ENCODE results near the gene TNRC6B.

The TNRC6B gene

GRCh38 chr22:40226620-40227019 is 48.9 kb downstream of the TNRC6B start:
- H3K36me3 ChIP-seq (ENCODE audit: control insufficient read depth, insufficient read depth, low read length), result no peaks in the 10 kb centered on the region
- peaks cover 1% of the 10 kb centered on the region for H3K4me1 ChIP-seq (ENCODE audit: control insufficient read depth, insufficient read depth, low read length)
- H3K27me3 ChIP-seq (ENCODE audit: control insufficient read depth, insufficient read depth, low read length), result no peaks in the 10 kb centered on the region
- no peak overlapping the region for H3K4me3 ChIP-seq (ENCODE audit: low read length)
- no peak overlapping the region for H3K27ac ChIP-seq (ENCODE audit: low read length)
- H3K9me3 ChIP-seq (ENCODE audit: control insufficient read depth, insufficient read depth, low read length), result no peaks in the 10 kb centered on the region
- no peak for DNase-seq (ENCODE audit: low read depth, low spot score)

GRCh38 chr22:40231618-40232313 is 54.0 kb downstream of the TNRC6B start:
- H3K9me3 ChIP-seq (ENCODE audit: control insufficient read depth, insufficient read depth, low read length), result no peaks in the 10 kb centered on the region

GRCh38 chr22:40232624-40233023 is 54.9 kb downstream of the TNRC6B start:
- H3K36me3 ChIP-seq (ENCODE audit: control insufficient read depth, insufficient read depth, low read length), result no peaks in the 10 kb centered on the region
- H3K27ac ChIP-seq (ENCODE audit: low read length), result no peak overlapping the region
- H3K4me3 ChIP-seq (ENCODE audit: low read length), result no peak overlapping the region
- no peaks in the 10 kb centered on the region for H3K4me1 ChIP-seq (ENCODE audit: control insufficient read depth, insufficient read depth, low read length)
- no peak for DNase-seq (ENCODE audit: low read depth, low spot score)
- H3K27me3 ChIP-seq (ENCODE audit: control insufficient read depth, insufficient read depth, low read length), result no peaks in the 10 kb centered on the region
- WGBS (ENCODE audit: insufficient coverage, insufficient read length), result no CpG with 5 or more reads among the region's 15 CpGs
- no peaks in the 10 kb centered on the region for H3K9me3 ChIP-seq (ENCODE audit: control insufficient read depth, insufficient read depth, low read length)

More at GRCh38 chr22:40231618-40232313, 54.0 kb downstream of the TNRC6B start:
- H3K27ac ChIP-seq (ENCODE audit: low read length), result no peak overlapping the region
- no peaks in the 10 kb centered on the region for H3K36me3 ChIP-seq (ENCODE audit: control insufficient read depth, insufficient read depth, low read length)
- no peak for DNase-seq (ENCODE audit: low read depth, low spot score)
- no peak overlapping the region for H3K4me3 ChIP-seq (ENCODE audit: low read length)
- no CpG with 5 or more reads among the region's 6 CpGs for WGBS (ENCODE audit: insufficient coverage, insufficient read length)
- H3K4me1 ChIP-seq (ENCODE audit: control insufficient read depth, insufficient read depth, low read length), result no peaks in the 10 kb centered on the region
- no peaks in the 10 kb centered on the region for H3K27me3 ChIP-seq (ENCODE audit: control insufficient read depth, insufficient read depth, low read length)

- DNase-seq (ENCODE audit: low read depth, low spot score), result no peak
- WGBS (ENCODE audit: insufficient coverage, insufficient read length), result no CpG with 5 or more reads among the region's 8 CpGs
Measured at GRCh38 chr22:40233886-40234285, 56.2 kb downstream of the TNRC6B start.

DNA sequence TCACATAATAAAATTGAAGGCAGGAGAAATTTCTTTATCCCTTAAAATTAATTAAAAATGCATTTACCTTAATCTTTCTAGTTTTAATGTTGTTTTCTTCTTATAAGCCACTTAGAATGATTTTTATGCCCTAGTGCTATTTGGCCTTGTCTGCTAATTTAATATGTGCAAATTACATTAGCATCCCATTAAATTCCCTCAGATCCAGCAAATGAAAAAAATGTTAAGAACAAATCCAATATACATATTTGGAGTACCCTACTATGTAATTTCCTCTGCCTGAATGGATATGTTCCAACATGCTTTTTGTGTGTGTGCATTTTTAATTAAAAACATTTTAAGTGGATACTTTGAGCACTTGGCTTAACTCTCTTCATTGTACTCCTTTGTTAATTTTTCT is 56.9 kb downstream of the TNRC6B start:
- Histone ChIP-seq H3K4me1 (ENCODE audit: control insufficient read depth, insufficient read depth, low read length) (peaks cover 2% of the 10 kb centered on the region; the same call in 1 of the 2 replicates), H3K4me3 (ENCODE audit: low read length) (no peak overlapping the region), H3K27ac (ENCODE audit: low read length) (no peak overlapping the region), H3K27me3 (ENCODE audit: control insufficient read depth, insufficient read depth, low read length) (no peaks in the 10 kb centered on the region), H3K36me3 (ENCODE audit: control insufficient read depth, insufficient read depth, low read length) (no peaks in the 10 kb centered on the region), H3K9me3 (ENCODE audit: control insufficient read depth, insufficient read depth, low read length) (no peaks in the 10 kb centered on the region)
- DNase-seq (ENCODE audit: low read depth, low spot score), result no peak

More at GRCh38 chr22:40233886-40234285, 56.2 kb downstream of the TNRC6B start:
- Histone ChIP-seq H3K9me3 (ENCODE audit: control insufficient read depth, insufficient read depth, low read length) (no peaks in the 10 kb centered on the region), H3K4me1 (ENCODE audit: control insufficient read depth, insufficient read depth, low read length) (peaks cover 2% of the 10 kb centered on the region; the same call in 1 of the 2 replicates), H3K36me3 (ENCODE audit: control insufficient read depth, insufficient read depth, low read length) (no peaks in the 10 kb centered on the region), H3K27me3 (ENCODE audit: control insufficient read depth, insufficient read depth, low read length) (no peaks in the 10 kb centered on the region), H3K27ac (ENCODE audit: low read length) (no peak overlapping the region), H3K4me3 (ENCODE audit: low read length) (no peak overlapping the region)

- no CpG with 5 or more reads among the region's 5 CpGs for WGBS (ENCODE audit: insufficient coverage, insufficient read length)
- no peaks in the 10 kb centered on the region for H3K9me3 ChIP-seq (ENCODE audit: control insufficient read depth, insufficient read depth, low read length)
- no peaks in the 10 kb centered on the region for H3K36me3 ChIP-seq (ENCODE audit: control insufficient read depth, insufficient read depth, low read length)
- no peak overlapping the region for H3K27ac ChIP-seq (ENCODE audit: low read length)
- H3K4me3 ChIP-seq (ENCODE audit: low read length), result no peak overlapping the region
- no peaks in the 10 kb centered on the region for H3K27me3 ChIP-seq (ENCODE audit: control insufficient read depth, insufficient read depth, low read length)
- DNase-seq (ENCODE audit: low read depth, low spot score), result no peak
- peaks cover 2% of the 10 kb centered on the region; the same call in 1 of the 2 replicates for H3K4me1 ChIP-seq (ENCODE audit: control insufficient read depth, insufficient read depth, low read length)
Measured at GRCh38 chr22:40235308-40235707, 57.6 kb downstream of the TNRC6B start.

DNA sequence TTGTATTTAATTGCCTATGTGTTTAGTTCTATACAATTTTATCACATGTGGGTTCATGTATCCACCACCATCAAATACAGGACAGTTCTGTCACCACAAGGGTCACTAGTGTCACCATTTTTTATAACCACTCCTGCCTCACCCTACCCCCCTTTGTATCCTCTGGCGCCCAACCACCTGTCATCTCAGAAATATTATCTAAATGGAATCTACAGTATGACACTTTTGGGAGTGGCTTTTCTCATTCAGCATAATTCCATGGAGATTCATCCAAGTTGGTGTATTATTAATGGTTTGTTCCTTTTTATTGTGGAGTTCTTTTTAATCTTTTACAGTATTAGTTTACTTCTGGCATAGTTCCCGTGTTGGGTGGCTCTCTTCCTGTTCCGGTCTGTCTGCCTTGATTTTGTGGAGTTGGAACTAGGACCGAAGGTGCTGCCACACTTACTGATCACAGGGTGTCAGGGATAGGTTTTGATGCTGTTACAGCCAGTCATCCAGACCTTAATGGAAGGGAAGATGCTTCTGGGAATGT is 58.5 kb downstream of the TNRC6B start:
- Histone ChIP-seq H3K27ac (ENCODE audit: low read length) (no peak overlapping the region), H3K36me3 (ENCODE audit: control insufficient read depth, insufficient read depth, low read length) (no peaks in the 10 kb centered on the region), H3K27me3 (ENCODE audit: control insufficient read depth, insufficient read depth, low read length) (no peaks in the 10 kb centered on the region), H3K4me3 (ENCODE audit: low read length) (no peak overlapping the region), H3K9me3 (ENCODE audit: control insufficient read depth, insufficient read depth, low read length) (no peaks in the 10 kb centered on the region), H3K4me1 (ENCODE audit: control insufficient read depth, insufficient read depth, low read length) (peaks cover 2% of the 10 kb centered on the region; the same call in 1 of the 2 replicates)
- WGBS (ENCODE audit: insufficient coverage, insufficient read length), result no CpG with 5 or more reads among the region's 4 CpGs
- DNase-seq (ENCODE audit: low read depth, low spot score), result no peak

GRCh38 chr22:40237241-40237640 is 59.5 kb downstream of the TNRC6B start:
- Histone ChIP-seq H3K36me3 (ENCODE audit: control insufficient read depth, insufficient read depth, low read length) (no peaks in the 10 kb centered on the region), H3K4me3 (ENCODE audit: low read length) (no peak overlapping the region), H3K9me3 (ENCODE audit: control insufficient read depth, insufficient read depth, low read length) (no peaks in the 10 kb centered on the region), H3K4me1 (ENCODE audit: control insufficient read depth, insufficient read depth, low read length) (peaks cover 2% of the 10 kb centered on the region; the same call in 1 of the 2 replicates), H3K27me3 (ENCODE audit: control insufficient read depth, insufficient read depth, low read length) (no peaks in the 10 kb centered on the region), H3K27ac (ENCODE audit: low read length) (no peak overlapping the region)
- DNase-seq (ENCODE audit: low read depth, low spot score), result no peak
- WGBS (ENCODE audit: insufficient coverage, insufficient read length), result no CpG with 5 or more reads among the region's 4 CpGs

GRCh38 chr22:40237788-40238424 is 60.2 kb downstream of the TNRC6B start:
- H3K36me3 ChIP-seq (ENCODE audit: control insufficient read depth, insufficient read depth, low read length), result no peaks in the 10 kb centered on the region
- no peak for DNase-seq (ENCODE audit: low read depth, low spot score)
- H3K27me3 ChIP-seq (ENCODE audit: control insufficient read depth, insufficient read depth, low read length), result no peaks in the 10 kb centered on the region
- no peak overlapping the region for H3K4me3 ChIP-seq (ENCODE audit: low read length)
- peaks cover 2% of the 10 kb centered on the region; the same call in 1 of the 2 replicates for H3K4me1 ChIP-seq (ENCODE audit: control insufficient read depth, insufficient read depth, low read length)
- no peaks in the 10 kb centered on the region for H3K9me3 ChIP-seq (ENCODE audit: control insufficient read depth, insufficient read depth, low read length)
- H3K27ac ChIP-seq (ENCODE audit: low read length), result no peak overlapping the region
- no CpG with 5 or more reads among the region's 13 CpGs for WGBS (ENCODE audit: insufficient coverage, insufficient read length)

GRCh38 chr22:40238425-40239344 is 61.0 kb downstream of the TNRC6B start:
- no peak for DNase-seq (ENCODE audit: low read depth, low spot score)
- no peaks in the 10 kb centered on the region for H3K27me3 ChIP-seq (ENCODE audit: control insufficient read depth, insufficient read depth, low read length)
- H3K4me1 ChIP-seq (ENCODE audit: control insufficient read depth, insufficient read depth, low read length), result peaks cover 2% of the 10 kb centered on the region; the same call in 1 of the 2 replicates
- no peaks in the 10 kb centered on the region for H3K9me3 ChIP-seq (ENCODE audit: control insufficient read depth, insufficient read depth, low read length)
- WGBS (ENCODE audit: insufficient coverage, insufficient read length), result no CpG with 5 or more reads among the region's 16 CpGs
- no peaks in the 10 kb centered on the region for H3K36me3 ChIP-seq (ENCODE audit: control insufficient read depth, insufficient read depth, low read length)
- no peak overlapping the region for H3K27ac ChIP-seq (ENCODE audit: low read length)
- no peak overlapping the region for H3K4me3 ChIP-seq (ENCODE audit: low read length)
